GM23338 (cell line): ENCODE data around the gene ZNF782. TPM values are rescaled to one million over a fixed set of nuclear protein-coding genes. Genes with fewer than 3 reads are reported as not detected.

ENCODE experiments used
- ATAC-seq: fragments of 200-7000 bp; cut with Tn5 transposase; 3 replicates; pipeline ENCODE4 v1.9.1; 2020
- DNase-seq: peaks from one replicate; pipeline ENCODE4 v3.0.0-alpha.2; 2015; ENCODE audit warnings: low spot score
- H2AFZ ChIP-seq: fragments of 200-600 bp; sonication (generic); 2 replicates; pipeline ENCODE4 v1.8.0; 2016; ENCODE audit warnings: antibody characterized with exemption, mild to moderate bottlenecking, moderate library complexity
- H3F3A ChIP-seq: fragments of 200-600 bp; sonication (generic); replicated peaks from 2 replicates; pipeline ENCODE4 v1.8.0; 2017; ENCODE audit warnings: antibody characterized with exemption, mixed run types, low read depth
- H3K27ac ChIP-seq: fragments of 200-600 bp; sonication (generic); 2 replicates; pipeline ENCODE4 v1.6.1; 2016; ENCODE audit warnings: low read depth
- H3K27me3 ChIP-seq: fragments of 200-600 bp; sonication (generic); 2 replicates; pipeline ENCODE4 v1.8.0; 2016; ENCODE audit warnings: mild to moderate bottlenecking, mixed run types, moderate library complexity; ENCODE audit not compliant: insufficient read depth
- H3K36me3 ChIP-seq: fragments of 200-600 bp; sonication (generic); 2 replicates; pipeline ENCODE4 v1.8.0; 2016; ENCODE audit warnings: mild to moderate bottlenecking; ENCODE audit not compliant: insufficient read depth
- H3K4me1 ChIP-seq: fragments of 200-600 bp; sonication (generic); 2 replicates; pipeline ENCODE4 v1.8.0; 2016; ENCODE audit warnings: mild to moderate bottlenecking, moderate library complexity; ENCODE audit not compliant: insufficient read depth
- H3K4me2 ChIP-seq: fragments of 200-600 bp; sonication (generic); 2 replicates; pipeline ENCODE4 v1.7.1; 2017; ENCODE audit warnings: mixed run types
- H3K4me3 ChIP-seq: fragments of 200-600 bp; sonication (generic); 2 replicates; pipeline ENCODE4 v1.6.1; 2016; ENCODE audit warnings: mixed run types
- H3K79me2 ChIP-seq: fragments of 200-600 bp; sonication (generic); replicated peaks from 2 replicates; pipeline ENCODE4 v1.8.0; 2017; ENCODE audit warnings: mild to moderate bottlenecking; ENCODE audit not compliant: insufficient read depth
- H3K9me2 ChIP-seq: fragments of 200-600 bp; sonication (generic); 2 replicates; pipeline ENCODE4 v1.8.0; 2017; ENCODE audit not compliant: insufficient read depth
- H4K20me1 ChIP-seq: fragments of 200-600 bp; sonication (generic); replicated peaks from 2 replicates; pipeline ENCODE4 v1.8.0; 2017; ENCODE audit warnings: mild to moderate bottlenecking; ENCODE audit not compliant: insufficient read depth
- H3K27ac Mint-ChIP-seq: 2 replicates; pipeline ENCODE4 v1.8.0; 2020; ENCODE audit warnings: inconsistent platforms, mild to moderate bottlenecking, moderate library complexity, mixed read lengths
- H3K27me3 Mint-ChIP-seq: 3 replicates; pipeline ENCODE4 v1.8.0; 2022; ENCODE audit warnings: low read depth, mild to moderate bottlenecking, moderate library complexity, mixed read lengths, inconsistent platforms; ENCODE audit not compliant: insufficient read depth, poor library complexity
- H3K36me3 Mint-ChIP-seq: 3 replicates; pipeline ENCODE4 v1.8.0; 2021; ENCODE audit warnings: low read depth, mild to moderate bottlenecking, inconsistent platforms, moderate library complexity, mixed read lengths
- H3K4me1 Mint-ChIP-seq: 3 replicates; pipeline ENCODE4 v1.8.0; 2020; ENCODE audit warnings: mild to moderate bottlenecking, inconsistent platforms, mixed read lengths
- H3K4me3 Mint-ChIP-seq: 3 replicates; pipeline ENCODE4 v1.8.0; 2021; ENCODE audit warnings: moderate library complexity, mild to moderate bottlenecking, inconsistent platforms, mixed read lengths
- H3K9me3 Mint-ChIP-seq: 3 replicates; pipeline ENCODE4 v1.8.0; 2020; ENCODE audit warnings: moderate library complexity, mild to moderate bottlenecking, inconsistent platforms, mixed read lengths
- EZH2phosphoT487 ChIP-seq: fragments of 200-600 bp; sonication (generic); IDR thresholded peaks from one replicate; pipeline ENCODE4 v1.8.1; 2018; ENCODE audit warnings: antibody characterized with exemption; ENCODE audit not compliant: unreplicated experiment
- STAT1 ChIP-seq: IDR thresholded peaks from one replicate; pipeline ENCODE4 v1.6.1; 2016; ENCODE audit warnings: antibody characterized with exemption; ENCODE audit not compliant: unreplicated experiment
- polyA plus RNA-seq: library from polyadenylated mRNA; unstranded; fragments of >200 nt; fragmentation: Nextera tagmentation; extraction: Ambion mirVana; gene quantifications from 2 replicates; pipeline ENCODE4 v1.2.1, GENCODE V29; 2016
- total RNA-seq: library from RNA; depleted of rRNA; stranded (reverse); fragments of >200 nt; shearing (Covaris generic); gene quantifications from 2 replicates; pipeline ENCODE4 v1.2.3, GENCODE V29; 2014
- TF ChIP-seq, protein P1 (sequence below), 2 experiments: fragments of 200-600 bp in 1 of 2; sonication (generic) in 1 of 2; conservative IDR thresholded peaks; 2 replicates each; pipeline versions ENCODE4 v1.5.1 to v1.6.1; 2016 to 2017; ENCODE audit warnings: antibody characterized with exemption in 2 of 2, low read depth in 2 of 2, mild to moderate bottlenecking in 2 of 2, moderate library complexity in 1 of 2
- TF ChIP-seq, protein P2 (sequence below): fragments of 250-450 bp; sonication (Bioruptor Pico); IDR thresholded peaks from 2 replicates; pipeline ENCODE4 v1.5.0; 2020; ENCODE audit warnings: mild to moderate bottlenecking, moderate library complexity

Gene ZNF782
- total and polyA plus RNA-seq, 2 experiments from 2014 or later, result 2.1 to 5.0 TPM

DNA sequence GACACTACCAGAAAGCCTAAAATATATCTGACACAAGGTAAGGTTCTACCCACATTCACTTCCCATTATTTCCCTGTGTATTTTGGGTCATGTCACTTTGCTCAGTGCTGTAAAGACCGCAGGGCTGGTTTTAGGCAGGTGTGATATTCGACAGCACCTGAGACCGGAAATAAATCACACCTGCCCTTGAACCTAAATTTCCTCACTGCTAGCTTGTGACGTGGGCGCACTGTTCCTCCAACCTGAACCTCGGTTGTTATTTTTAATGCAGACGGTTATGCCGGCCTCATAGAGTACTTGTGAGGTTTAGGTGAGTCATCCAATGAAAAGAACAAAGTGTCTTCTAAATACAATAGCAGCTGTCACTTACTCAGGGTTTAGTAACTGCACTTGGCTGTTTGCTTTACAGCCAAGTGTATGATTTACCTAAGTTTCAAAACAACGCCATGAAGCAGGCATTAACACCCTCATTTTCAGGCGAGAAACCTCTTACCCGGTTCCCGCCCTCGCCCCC, 20.7 kb upstream of the ZNF782 start:
- peak overlapping the region; percentile 51 for H3K4me3 ChIP-seq
- ATAC-seq (no peak), DNase-seq (no peak)
- no peaks in the 10 kb centered on the region for H3K79me2 ChIP-seq
- H3K4me1 ChIP-seq, result peaks cover 9% of the 10 kb centered on the region
- H3K36me3 ChIP-seq, result no peaks in the 10 kb centered on the region
- no peaks in the 10 kb centered on the region for H4K20me1 ChIP-seq
- H3K9me2 ChIP-seq, result no peaks in the 10 kb centered on the region
- no peak overlapping the region for H3K27ac ChIP-seq
- TF ChIP-seq, protein P1, sequence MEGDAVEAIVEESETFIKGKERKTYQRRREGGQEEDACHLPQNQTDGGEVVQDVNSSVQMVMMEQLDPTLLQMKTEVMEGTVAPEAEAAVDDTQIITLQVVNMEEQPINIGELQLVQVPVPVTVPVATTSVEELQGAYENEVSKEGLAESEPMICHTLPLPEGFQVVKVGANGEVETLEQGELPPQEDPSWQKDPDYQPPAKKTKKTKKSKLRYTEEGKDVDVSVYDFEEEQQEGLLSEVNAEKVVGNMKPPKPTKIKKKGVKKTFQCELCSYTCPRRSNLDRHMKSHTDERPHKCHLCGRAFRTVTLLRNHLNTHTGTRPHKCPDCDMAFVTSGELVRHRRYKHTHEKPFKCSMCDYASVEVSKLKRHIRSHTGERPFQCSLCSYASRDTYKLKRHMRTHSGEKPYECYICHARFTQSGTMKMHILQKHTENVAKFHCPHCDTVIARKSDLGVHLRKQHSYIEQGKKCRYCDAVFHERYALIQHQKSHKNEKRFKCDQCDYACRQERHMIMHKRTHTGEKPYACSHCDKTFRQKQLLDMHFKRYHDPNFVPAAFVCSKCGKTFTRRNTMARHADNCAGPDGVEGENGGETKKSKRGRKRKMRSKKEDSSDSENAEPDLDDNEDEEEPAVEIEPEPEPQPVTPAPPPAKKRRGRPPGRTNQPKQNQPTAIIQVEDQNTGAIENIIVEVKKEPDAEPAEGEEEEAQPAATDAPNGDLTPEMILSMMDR (conservative IDR thresholded peaks at IDR 0.05; ENCODE audit: low read depth in 2 of 2), result no peak
- TF ChIP-seq STAT1 (no peak), EZH2phosphoT487 (no peak)
- TF ChIP-seq, protein P2, sequence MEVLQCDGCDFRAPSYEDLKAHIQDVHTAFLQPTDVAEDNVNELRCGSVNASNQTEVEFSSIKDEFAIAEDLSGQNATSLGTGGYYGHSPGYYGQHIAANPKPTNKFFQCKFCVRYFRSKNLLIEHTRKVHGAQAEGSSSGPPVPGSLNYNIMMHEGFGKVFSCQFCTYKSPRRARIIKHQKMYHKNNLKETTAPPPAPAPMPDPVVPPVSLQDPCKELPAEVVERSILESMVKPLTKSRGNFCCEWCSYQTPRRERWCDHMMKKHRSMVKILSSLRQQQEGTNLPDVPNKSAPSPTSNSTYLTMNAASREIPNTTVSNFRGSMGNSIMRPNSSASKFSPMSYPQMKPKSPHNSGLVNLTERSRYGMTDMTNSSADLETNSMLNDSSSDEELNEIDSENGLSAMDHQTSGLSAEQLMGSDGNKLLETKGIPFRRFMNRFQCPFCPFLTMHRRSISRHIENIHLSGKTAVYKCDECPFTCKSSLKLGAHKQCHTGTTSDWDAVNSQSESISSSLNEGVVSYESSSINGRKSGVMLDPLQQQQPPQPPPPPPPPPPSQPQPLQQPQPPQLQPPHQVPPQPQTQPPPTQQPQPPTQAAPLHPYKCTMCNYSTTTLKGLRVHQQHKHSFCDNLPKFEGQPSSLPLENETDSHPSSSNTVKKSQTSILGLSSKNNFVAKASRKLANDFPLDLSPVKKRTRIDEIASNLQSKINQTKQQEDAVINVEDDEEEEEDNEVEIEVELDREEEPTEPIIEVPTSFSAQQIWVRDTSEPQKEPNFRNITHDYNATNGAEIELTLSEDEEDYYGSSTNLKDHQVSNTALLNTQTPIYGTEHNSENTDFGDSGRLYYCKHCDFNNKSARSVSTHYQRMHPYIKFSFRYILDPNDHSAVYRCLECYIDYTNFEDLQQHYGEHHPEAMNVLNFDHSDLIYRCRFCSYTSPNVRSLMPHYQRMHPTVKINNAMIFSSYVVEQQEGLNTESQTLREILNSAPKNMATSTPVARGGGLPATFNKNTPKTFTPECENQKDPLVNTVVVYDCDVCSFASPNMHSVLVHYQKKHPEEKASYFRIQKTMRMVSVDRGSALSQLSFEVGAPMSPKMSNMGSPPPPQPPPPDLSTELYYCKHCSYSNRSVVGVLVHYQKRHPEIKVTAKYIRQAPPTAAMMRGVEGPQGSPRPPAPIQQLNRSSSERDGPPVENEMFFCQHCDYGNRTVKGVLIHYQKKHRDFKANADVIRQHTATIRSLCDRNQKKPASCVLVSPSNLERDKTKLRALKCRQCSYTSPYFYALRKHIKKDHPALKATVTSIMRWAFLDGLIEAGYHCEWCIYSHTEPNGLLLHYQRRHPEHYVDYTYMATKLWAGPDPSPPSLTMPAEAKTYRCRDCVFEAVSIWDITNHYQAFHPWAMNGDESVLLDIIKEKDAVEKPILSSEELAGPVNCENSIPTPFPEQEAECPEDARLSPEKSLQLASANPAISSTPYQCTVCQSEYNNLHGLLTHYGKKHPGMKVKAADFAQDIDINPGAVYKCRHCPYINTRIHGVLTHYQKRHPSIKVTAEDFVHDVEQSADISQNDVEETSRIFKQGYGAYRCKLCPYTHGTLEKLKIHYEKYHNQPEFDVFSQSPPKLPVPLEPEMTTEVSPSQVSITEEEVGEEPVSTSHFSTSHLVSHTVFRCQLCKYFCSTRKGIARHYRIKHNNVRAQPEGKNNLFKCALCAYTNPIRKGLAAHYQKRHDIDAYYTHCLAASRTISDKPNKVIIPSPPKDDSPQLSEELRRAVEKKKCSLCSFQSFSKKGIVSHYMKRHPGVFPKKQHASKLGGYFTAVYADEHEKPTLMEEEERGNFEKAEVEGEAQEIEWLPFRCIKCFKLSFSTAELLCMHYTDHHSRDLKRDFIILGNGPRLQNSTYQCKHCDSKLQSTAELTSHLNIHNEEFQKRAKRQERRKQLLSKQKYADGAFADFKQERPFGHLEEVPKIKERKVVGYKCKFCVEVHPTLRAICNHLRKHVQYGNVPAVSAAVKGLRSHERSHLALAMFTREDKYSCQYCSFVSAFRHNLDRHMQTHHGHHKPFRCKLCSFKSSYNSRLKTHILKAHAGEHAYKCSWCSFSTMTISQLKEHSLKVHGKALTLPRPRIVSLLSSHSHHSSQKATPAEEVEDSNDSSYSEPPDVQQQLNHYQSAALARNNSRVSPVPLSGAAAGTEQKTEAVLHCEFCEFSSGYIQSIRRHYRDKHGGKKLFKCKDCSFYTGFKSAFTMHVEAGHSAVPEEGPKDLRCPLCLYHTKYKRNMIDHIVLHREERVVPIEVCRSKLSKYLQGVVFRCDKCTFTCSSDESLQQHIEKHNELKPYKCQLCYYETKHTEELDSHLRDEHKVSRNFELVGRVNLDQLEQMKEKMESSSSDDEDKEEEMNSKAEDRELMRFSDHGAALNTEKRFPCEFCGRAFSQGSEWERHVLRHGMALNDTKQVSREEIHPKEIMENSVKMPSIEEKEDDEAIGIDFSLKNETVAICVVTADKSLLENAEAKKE (CRISPR knock-in tag), result no peak
- H3K4me1 Mint-ChIP-seq, result peaks cover 11% of the 10 kb centered on the region; the same call in 2 of the 3 replicates
- H3K27me3 ChIP-seq, result peaks cover 44% of the 10 kb centered on the region
- H3K4me2 ChIP-seq, result peak overlapping the region; percentile 75
- H3F3A ChIP-seq, result no peaks in the 10 kb centered on the region
- H3K27me3 Mint-ChIP-seq, result peaks cover 16% of the 10 kb centered on the region
- peak overlapping the region; percentile 87 for H3K4me3 Mint-ChIP-seq
- H3K27ac Mint-ChIP-seq, result no peak overlapping the region
- H2AFZ ChIP-seq, result peak overlapping the region; percentile 25; the same call in 1 of the 2 replicates
- H3K9me3 Mint-ChIP-seq, result no peaks in the 10 kb centered on the region
- H3K36me3 Mint-ChIP-seq, result no peaks in the 10 kb centered on the region
